SK-N-SH treated with all-trans-retinoic acid at 6 μM for 48 hours (cell line): ENCODE measurements around the gene TMEM181.

Experiments
- ATAC-seq: fragments of 200-7000 bp; cut with Tn5 transposase; 3 replicates; pipeline ENCODE4 v1.9.1; 2020; ENCODE audit warnings: mild to moderate bottlenecking, moderate library complexity
- ARNTL ChIP-seq: fragments of 450-650 bp; formaldehyde crosslinking; IDR thresholded peaks from 2 replicates; pipeline ENCODE4 v1.5.0; 2020; ENCODE audit warnings: low read depth, mild to moderate bottlenecking, moderate library complexity, borderline replicate concordance
- BACH2 ChIP-seq: fragments of 250-450 bp; sonication (Bioruptor Pico); IDR thresholded peaks from 2 replicates; pipeline ENCODE4 v1.9.0; 2021; ENCODE audit warnings: mild to moderate bottlenecking, borderline replicate concordance
- CSDC2 ChIP-seq: fragments of 250-450 bp; sonication (Bioruptor Pico); IDR thresholded peaks from 2 replicates; pipeline ENCODE4 v1.5.0; 2020; ENCODE audit warnings: mild to moderate bottlenecking, moderate library complexity
- CSRNP3 ChIP-seq: fragments of 250-450 bp; sonication (Bioruptor Pico); IDR thresholded peaks from 2 replicates; pipeline ENCODE4 v1.5.1; 2021; ENCODE audit warnings: mild to moderate bottlenecking, moderate library complexity
- GLIS3 ChIP-seq: fragments of 250-450 bp; sonication (Bioruptor Pico); IDR thresholded peaks from 2 replicates; pipeline ENCODE4 v1.5.0; 2020; ENCODE audit warnings: mild to moderate bottlenecking, moderate library complexity
- ISL1 ChIP-seq: fragments of 250-450 bp; sonication (Bioruptor Pico); IDR thresholded peaks from 2 replicates; pipeline ENCODE4 v2.1.2; 2022; ENCODE audit warnings: mild to moderate bottlenecking, moderate library complexity
- OSR1 ChIP-seq: fragments of 250-450 bp; sonication (Bioruptor Pico); IDR thresholded peaks from 2 replicates; pipeline ENCODE4 v1.8.0; 2022; ENCODE audit warnings: moderate library complexity, mild to moderate bottlenecking, inconsistent platforms
- POU6F1 ChIP-seq: fragments of 250-450 bp; sonication (Bioruptor Pico); IDR thresholded peaks from 2 replicates; pipeline ENCODE4 v1.8.0; 2021; ENCODE audit warnings: low read depth, mild to moderate bottlenecking, moderate library complexity, borderline replicate concordance
- PPARA ChIP-seq: fragments of 250-450 bp; sonication (Bioruptor Pico); IDR thresholded peaks from 2 replicates; pipeline ENCODE4 v1.5.0; 2020; ENCODE audit warnings: mild to moderate bottlenecking, borderline replicate concordance
- RARB ChIP-seq: fragments of 250-450 bp; sonication (Bioruptor Pico); IDR thresholded peaks from 2 replicates; pipeline ENCODE4 v1.8.0; 2021; ENCODE audit warnings: mild to moderate bottlenecking, moderate library complexity
- SNAI2 ChIP-seq: fragments of 250-450 bp; sonication (Bioruptor Pico); IDR thresholded peaks from 2 replicates; pipeline ENCODE4 v1.5.0; 2020; ENCODE audit warnings: mild to moderate bottlenecking, moderate library complexity
- TOX ChIP-seq: fragments of 250-450 bp; sonication (Bioruptor Pico); IDR thresholded peaks from 2 replicates; pipeline ENCODE4 v1.8.0; 2021; ENCODE audit warnings: mild to moderate bottlenecking, moderate library complexity, borderline replicate concordance
- ZFP30 ChIP-seq: fragments of 450-650 bp; formaldehyde crosslinking; IDR thresholded peaks from 2 replicates; pipeline ENCODE4 v1.5.0; 2022; ENCODE audit warnings: mild to moderate bottlenecking, moderate library complexity
- ZNF565 ChIP-seq: fragments of 450-650 bp; formaldehyde crosslinking; conservative IDR thresholded peaks from 2 replicates; pipeline ENCODE4 v1.5.0; 2020; ENCODE audit warnings: low read depth, mild to moderate bottlenecking, moderate library complexity
- ZNF8 ChIP-seq: fragments of 450-650 bp; formaldehyde crosslinking; IDR thresholded peaks from 2 replicates; pipeline ENCODE4 v1.5.0; 2020; ENCODE audit warnings: mild to moderate bottlenecking, moderate library complexity
- TF ChIP-seq, protein P1 (sequence below): fragments of 250-450 bp; sonication (Bioruptor Pico); IDR thresholded peaks from 2 replicates; pipeline ENCODE4 v1.5.1; 2020; ENCODE audit warnings: low read depth, mild to moderate bottlenecking, moderate library complexity
- TF ChIP-seq, protein P2 (sequence below): fragments of 250-450 bp; sonication (Bioruptor Pico); IDR thresholded peaks from 2 replicates; pipeline ENCODE4 v1.8.0; 2020; ENCODE audit warnings: mild to moderate bottlenecking, moderate library complexity, borderline replicate concordance

Gene TMEM181

DNA sequence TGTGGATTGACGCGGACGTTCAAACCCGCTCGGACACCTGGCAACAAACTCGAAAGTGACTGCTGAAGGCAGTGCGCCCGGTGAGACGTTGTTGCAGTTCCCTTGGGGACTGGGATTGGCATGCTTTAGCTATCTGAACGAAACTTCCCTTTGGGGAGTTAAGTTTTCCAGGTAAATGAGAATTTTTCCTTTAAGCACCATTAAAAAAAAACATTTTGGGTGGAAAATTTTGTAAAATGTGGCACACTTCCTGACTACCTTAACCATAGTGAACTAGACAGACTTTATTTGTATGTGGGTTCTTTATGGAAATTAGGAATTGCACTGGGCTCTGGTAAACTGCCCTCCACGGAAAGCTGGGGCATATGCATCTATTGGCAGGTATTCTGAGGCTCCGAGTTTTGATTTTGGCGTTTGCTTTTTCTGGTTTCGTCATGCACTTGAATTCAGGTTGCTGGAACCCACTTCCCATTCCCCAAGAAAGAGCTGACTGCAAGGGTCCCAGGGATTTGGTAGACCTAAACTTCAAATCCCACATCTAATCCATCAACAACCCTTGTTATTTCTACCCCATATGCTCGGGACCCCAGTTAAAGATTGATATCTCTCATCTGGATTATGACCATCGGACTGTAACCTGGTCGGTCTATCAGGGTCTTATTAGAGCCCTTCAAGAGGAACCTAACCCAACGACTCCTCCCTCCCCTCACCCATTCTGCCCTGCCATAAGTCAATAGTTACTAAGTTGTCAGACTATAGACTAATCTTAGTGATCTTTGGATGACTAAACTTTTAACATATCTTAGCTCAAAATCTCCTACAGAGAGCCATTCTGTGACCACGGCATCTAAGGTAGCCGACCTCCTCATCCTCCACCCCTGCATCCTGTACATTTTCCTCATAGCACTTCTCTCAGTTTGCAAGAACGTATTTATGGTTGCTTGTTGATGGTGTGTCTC is 85.5 kb downstream of the TMEM181 start:
- no peak for TF ChIP-seq RARB (CRISPR knock-in tag)
- no peak for TF ChIP-seq ZFP30 (CRISPR knock-in tag)
- TF ChIP-seq ARNTL (CRISPR knock-in tag), result no peak
- no peak for TF ChIP-seq GLIS3 (CRISPR knock-in tag)
- TF ChIP-seq TOX, result no peak
- TF ChIP-seq CSRNP3, result no peak
- TF ChIP-seq POU6F1 (CRISPR knock-in tag), result no peak
- TF ChIP-seq OSR1, result no peak
- no peak for TF ChIP-seq ZNF565 (CRISPR knock-in tag)
- no peak for TF ChIP-seq CSDC2 (CRISPR knock-in tag)
- TF ChIP-seq SNAI2, result no peak
- TF ChIP-seq, protein P1, sequence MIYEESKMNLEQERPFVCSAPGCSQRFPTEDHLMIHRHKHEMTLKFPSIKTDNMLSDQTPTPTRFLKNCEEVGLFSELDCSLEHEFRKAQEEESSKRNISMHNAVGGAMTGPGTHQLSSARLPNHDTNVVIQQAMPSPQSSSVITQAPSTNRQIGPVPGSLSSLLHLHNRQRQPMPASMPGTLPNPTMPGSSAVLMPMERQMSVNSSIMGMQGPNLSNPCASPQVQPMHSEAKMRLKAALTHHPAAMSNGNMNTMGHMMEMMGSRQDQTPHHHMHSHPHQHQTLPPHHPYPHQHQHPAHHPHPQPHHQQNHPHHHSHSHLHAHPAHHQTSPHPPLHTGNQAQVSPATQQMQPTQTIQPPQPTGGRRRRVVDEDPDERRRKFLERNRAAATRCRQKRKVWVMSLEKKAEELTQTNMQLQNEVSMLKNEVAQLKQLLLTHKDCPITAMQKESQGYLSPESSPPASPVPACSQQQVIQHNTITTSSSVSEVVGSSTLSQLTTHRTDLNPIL (CRISPR knock-in tag), result no peak
- no peak for TF ChIP-seq PPARA (CRISPR knock-in tag)
- TF ChIP-seq, protein P2, sequence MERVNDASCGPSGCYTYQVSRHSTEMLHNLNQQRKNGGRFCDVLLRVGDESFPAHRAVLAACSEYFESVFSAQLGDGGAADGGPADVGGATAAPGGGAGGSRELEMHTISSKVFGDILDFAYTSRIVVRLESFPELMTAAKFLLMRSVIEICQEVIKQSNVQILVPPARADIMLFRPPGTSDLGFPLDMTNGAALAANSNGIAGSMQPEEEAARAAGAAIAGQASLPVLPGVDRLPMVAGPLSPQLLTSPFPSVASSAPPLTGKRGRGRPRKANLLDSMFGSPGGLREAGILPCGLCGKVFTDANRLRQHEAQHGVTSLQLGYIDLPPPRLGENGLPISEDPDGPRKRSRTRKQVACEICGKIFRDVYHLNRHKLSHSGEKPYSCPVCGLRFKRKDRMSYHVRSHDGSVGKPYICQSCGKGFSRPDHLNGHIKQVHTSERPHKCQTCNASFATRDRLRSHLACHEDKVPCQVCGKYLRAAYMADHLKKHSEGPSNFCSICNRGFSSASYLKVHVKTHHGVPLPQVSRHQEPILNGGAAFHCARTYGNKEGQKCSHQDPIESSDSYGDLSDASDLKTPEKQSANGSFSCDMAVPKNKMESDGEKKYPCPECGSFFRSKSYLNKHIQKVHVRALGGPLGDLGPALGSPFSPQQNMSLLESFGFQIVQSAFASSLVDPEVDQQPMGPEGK (CRISPR knock-in tag), result no peak
- ATAC-seq, result no peak

- ATAC-seq, result no peak
- TF ChIP-seq CSRNP3, result no peak
- no peak for TF ChIP-seq ARNTL (CRISPR knock-in tag)
- no peak for TF ChIP-seq ISL1 (CRISPR knock-in tag)
- TF ChIP-seq, protein P1 (CRISPR knock-in tag), result no peak
- no peak for TF ChIP-seq OSR1
- no peak for TF ChIP-seq POU6F1 (CRISPR knock-in tag)
- TF ChIP-seq CSDC2 (CRISPR knock-in tag), result no peak
- no peak for TF ChIP-seq ZNF8 (CRISPR knock-in tag)
- TF ChIP-seq BACH2 (CRISPR knock-in tag), result no peak
- no peak for TF ChIP-seq RARB (CRISPR knock-in tag)
- TF ChIP-seq SNAI2, result no peak
Observed at GRCh38 chr6:158646023-158646910, 86.4 kb downstream of the TMEM181 start.
